Tibial artery (tissue), 4 donors: Measurements from ENCODE around the gene FFAR2.
"Not testable (repeated sequence)": the region's sequence is repeated elsewhere in the genome, so short reads cannot be mapped to it uniquely, and the experiment has no call there.

ENCODE experiments used
- DNase-seq, 2 donors: peaks; one replicate each; pipeline ENCODE4 v3.0.0-alpha.2; 2019
- H3K27ac ChIP-seq, 2 donors: fragments of 200-600 bp; sonication (generic) in 1 of 2; 1 replicate in 1 of 2; 2 replicates in 1 of 2; pipeline ENCODE4 v1.5.1; 2018 to 2019; ENCODE audit warnings: mild to moderate bottlenecking in 1 of 2
- H3K27me3 ChIP-seq, 2 donors: fragments of 200-600 bp; sonication (generic) in 1 of 2; one replicate each; pipeline versions ENCODE4 v1.5.1 to v1.6.0; 2016 to 2019
- H3K36me3 ChIP-seq, 3 donors: fragments of 200-600 bp; sonication (generic) in 2 of 3; one replicate each; pipeline ENCODE4 v1.5.1; 2016 to 2019; ENCODE audit warnings: mild to moderate bottlenecking in 2 of 3
- H3K4me1 ChIP-seq, 4 donors: fragments of 200-600 bp; sonication (generic) in 2 of 4; 1 replicate in 3 of 4; 2 replicates in 1 of 4; pipeline ENCODE4 v1.5.1; 2016 to 2019
- H3K4me3 ChIP-seq, 2 donors: fragments of 200-600 bp; sonication (generic) in 1 of 2; 1 replicate in 1 of 2; 2 replicates in 1 of 2; pipeline ENCODE4 v1.5.1; 2018 to 2019; ENCODE audit warnings: mild to moderate bottlenecking in 2 of 2
- H3K9me3 ChIP-seq, 3 donors: fragments of 200-600 bp; sonication (generic) in 1 of 3; one replicate each; pipeline ENCODE4 v1.5.1; 2016 to 2019
- intact Hi-C: fragments of 100-400 bp; cut with DNase I; formaldehyde crosslinking; loops from one replicate; pipeline ENCODE4 v1.15.0; 2023; ENCODE audit warnings: low total_unique reads
- TF ChIP-seq, protein P1 (sequence below), 2 experiments: fragments of 200-600 bp in 1 of 2; fragments of 450-650 bp in 1 of 2; IDR thresholded peaks; one replicate each; pipeline ENCODE4 v1.5.1; 2017 to 2019; ENCODE audit warnings: antibody characterized with exemption in 2 of 2, mild to moderate bottlenecking in 1 of 2, moderate library complexity in 1 of 2

Gene FFAR2

DNA sequence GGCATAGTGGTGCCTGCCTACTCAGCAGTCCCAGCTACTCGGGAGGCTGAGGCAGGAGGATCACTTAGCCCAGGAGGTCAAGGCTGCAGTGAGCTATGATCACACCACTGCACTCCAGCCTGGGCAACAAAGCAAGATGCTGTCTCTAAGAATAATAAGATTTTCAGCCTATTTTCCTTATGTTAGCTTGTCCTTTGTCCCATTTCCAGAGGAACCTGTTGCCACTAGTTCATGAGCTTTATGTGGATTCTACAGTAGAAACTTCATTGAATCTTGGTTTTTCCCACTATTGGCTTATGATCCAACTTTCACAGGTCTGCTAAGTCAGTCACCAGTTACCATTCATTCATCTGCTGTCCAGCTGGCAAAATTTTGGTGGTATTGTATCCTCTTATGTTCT, 18.2 kb downstream of the FFAR2 start:
- TF ChIP-seq, protein P1, sequence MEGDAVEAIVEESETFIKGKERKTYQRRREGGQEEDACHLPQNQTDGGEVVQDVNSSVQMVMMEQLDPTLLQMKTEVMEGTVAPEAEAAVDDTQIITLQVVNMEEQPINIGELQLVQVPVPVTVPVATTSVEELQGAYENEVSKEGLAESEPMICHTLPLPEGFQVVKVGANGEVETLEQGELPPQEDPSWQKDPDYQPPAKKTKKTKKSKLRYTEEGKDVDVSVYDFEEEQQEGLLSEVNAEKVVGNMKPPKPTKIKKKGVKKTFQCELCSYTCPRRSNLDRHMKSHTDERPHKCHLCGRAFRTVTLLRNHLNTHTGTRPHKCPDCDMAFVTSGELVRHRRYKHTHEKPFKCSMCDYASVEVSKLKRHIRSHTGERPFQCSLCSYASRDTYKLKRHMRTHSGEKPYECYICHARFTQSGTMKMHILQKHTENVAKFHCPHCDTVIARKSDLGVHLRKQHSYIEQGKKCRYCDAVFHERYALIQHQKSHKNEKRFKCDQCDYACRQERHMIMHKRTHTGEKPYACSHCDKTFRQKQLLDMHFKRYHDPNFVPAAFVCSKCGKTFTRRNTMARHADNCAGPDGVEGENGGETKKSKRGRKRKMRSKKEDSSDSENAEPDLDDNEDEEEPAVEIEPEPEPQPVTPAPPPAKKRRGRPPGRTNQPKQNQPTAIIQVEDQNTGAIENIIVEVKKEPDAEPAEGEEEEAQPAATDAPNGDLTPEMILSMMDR (IDR thresholded peaks at IDR 0.05): no peak
- no peaks in the 10 kb centered on the region for H3K4me1 ChIP-seq
- intact Hi-C loops: no loop called here

DNA sequence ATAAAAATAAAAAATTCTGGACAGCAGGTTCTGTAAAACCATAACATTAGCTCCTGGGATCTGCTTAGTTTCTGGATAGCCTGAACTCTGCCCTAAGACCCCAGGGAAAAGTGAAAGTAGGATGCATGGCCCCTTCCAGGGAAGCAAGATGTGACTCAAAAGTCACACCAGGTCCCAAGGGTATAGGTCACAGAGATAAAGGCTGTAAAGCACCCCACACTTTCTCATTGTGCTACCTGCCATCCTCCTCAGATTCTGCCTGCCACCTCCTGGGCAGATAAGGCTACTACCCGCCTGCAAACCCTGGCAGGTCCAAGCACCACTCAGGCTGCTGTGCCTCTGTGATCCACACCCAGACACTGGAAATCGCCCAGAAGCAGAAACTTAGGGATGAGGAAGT, 20.6 kb downstream of the FFAR2 start:
- Histone ChIP-seq H3K4me3 (no peak overlapping the region), H3K27ac (no peak overlapping the region), H3K9me3 (no peaks in the 10 kb centered on the region), H3K36me3 (no peaks in the 10 kb centered on the region), H3K27me3 (peaks cover 0 to 13% of the 10 kb centered on the region in 2 donors), H3K4me1 (no peaks in the 10 kb centered on the region)
- intact Hi-C loops: no loop called here
- TF ChIP-seq, protein P1 (IDR thresholded peaks at IDR 0.05): peak; percentile 11 to 22
- DNase-seq: no peak

More for the DNA sequence above, 18.2 kb downstream of the FFAR2 start:
- Histone ChIP-seq H3K36me3 (no peaks in the 10 kb centered on the region), H3K27ac (no peak overlapping the region), H3K27me3 (peaks cover 0 to 13% of the 10 kb centered on the region in 2 donors), H3K4me3 (no peak overlapping the region), H3K9me3 (no peaks in the 10 kb centered on the region)
- DNase-seq: no peak

DNA sequence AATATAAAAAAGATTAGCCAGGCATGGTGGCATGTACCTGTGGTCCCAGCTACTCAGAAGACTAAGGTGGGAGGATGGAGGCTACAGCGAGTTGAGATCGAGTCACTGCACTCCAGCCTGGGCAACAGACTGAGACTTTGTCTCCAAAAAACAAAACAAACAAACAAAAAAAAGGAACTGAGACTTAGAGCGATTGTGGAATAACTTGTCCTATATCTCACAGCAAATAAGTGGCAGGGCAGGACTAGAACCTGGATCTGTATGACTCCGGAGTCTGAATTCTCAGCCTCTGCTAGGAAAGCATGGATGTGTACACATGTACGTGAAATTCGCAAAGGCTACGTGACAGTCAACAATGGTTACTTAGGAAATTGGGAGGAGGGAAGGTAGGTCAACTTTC, 22.1 kb downstream of the FFAR2 start:
- no peaks in the 10 kb centered on the region for H3K36me3 ChIP-seq
- no peak overlapping the region for H3K4me3 ChIP-seq
- H3K4me1 ChIP-seq: no peaks in the 10 kb centered on the region
- no peaks in the 10 kb centered on the region for H3K9me3 ChIP-seq
- no peak overlapping the region for H3K27ac ChIP-seq
- TF ChIP-seq, protein P1 (IDR thresholded peaks at IDR 0.05): no peak
- intact Hi-C loops: no loop called here
- DNase-seq: no peak
- H3K27me3 ChIP-seq: peaks cover 0 to 13% of the 10 kb centered on the region in 2 donors

DNA sequence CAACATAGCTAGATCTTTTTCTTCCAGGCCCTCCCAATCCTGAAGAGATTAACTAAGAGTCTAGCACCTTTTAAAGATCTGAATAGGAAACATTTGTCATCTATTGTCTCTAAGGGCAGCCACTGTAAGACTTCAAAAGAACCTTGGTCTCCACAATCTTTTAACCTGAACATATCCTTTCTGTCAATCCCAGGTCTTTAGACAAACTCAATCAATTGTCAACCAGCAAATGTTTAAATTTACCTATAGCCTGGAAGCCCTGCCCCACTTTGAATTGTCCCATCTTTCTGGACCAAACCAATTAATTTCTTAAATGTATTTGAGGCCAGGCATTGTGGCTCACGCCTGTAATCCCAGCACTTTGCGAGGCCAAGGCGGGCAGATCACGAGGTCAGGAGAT, 23.0 kb downstream of the FFAR2 start:
- H3K36me3 ChIP-seq, intact Hi-C loops, H3K4me3 ChIP-seq, H3K4me1 ChIP-seq, H3K9me3 ChIP-seq, DNase-seq, H3K27ac ChIP-seq: not testable (repeated sequence)
- peaks cover 0 to 13% of the 10 kb centered on the region in 2 donors for H3K27me3 ChIP-seq

DNA sequence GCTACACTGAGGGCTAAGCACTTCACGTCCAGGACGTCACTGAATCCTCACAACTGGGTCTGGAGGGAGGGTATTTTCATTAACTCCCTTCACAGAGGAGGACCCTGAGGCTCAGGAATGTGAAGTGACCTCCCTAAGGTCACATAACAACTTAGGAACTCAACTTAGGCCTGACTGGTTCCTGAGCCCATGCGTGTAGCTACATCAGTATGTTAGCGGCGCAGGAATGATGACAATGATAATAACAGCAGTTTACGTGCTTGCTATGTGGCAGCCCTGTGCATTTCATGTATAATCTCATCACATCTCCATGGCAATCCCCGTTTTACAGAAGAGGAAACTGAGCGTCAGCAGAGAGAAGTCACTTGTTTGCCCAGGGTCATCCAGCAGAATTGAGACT, 23.9 kb downstream of the FFAR2 start:
- no peak for DNase-seq
- H3K27me3 ChIP-seq: peaks cover 0 to 10% of the 10 kb centered on the region in 2 donors
- no peaks in the 10 kb centered on the region for H3K4me1 ChIP-seq
- intact Hi-C loops: no loop called here
- no peaks in the 10 kb centered on the region for H3K9me3 ChIP-seq
- no peaks in the 10 kb centered on the region for H3K36me3 ChIP-seq
- H3K4me3 ChIP-seq: no peak overlapping the region
- TF ChIP-seq, protein P1 (IDR thresholded peaks at IDR 0.05): no peak
- no peak overlapping the region for H3K27ac ChIP-seq

DNA sequence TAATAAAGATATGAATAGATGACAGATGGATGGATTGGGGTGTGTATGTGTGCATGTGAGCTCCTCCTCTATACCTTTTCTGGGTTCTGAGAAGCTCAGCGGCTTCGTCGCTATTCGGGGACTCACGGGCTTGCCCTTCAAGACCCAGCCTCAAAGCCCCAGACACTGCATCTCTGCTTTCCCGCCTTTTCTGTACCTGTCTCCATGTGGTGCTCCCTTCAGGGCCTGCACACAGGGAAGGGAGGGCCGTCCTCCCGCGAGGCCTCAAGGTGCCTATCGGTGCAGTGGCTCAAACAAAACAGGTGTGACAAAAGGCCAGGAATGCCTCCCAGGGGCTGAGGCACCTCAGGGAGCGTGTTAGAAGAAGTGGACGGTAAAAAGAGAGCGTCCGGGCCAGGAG, 26.0 kb downstream of the FFAR2 start:
- H3K27ac ChIP-seq: no peak overlapping the region
- no peak overlapping the region for H3K4me3 ChIP-seq
- TF ChIP-seq, protein P1 (IDR thresholded peaks at IDR 0.05): no peak
- DNase-seq: no peak
- intact Hi-C loops: no loop called here
- peaks cover 0 to 1% of the 10 kb centered on the region in 2 donors for H3K27me3 ChIP-seq
- H3K36me3 ChIP-seq: no peaks in the 10 kb centered on the region
- no peaks in the 10 kb centered on the region for H3K4me1 ChIP-seq
- H3K9me3 ChIP-seq: no peaks in the 10 kb centered on the region

DNA sequence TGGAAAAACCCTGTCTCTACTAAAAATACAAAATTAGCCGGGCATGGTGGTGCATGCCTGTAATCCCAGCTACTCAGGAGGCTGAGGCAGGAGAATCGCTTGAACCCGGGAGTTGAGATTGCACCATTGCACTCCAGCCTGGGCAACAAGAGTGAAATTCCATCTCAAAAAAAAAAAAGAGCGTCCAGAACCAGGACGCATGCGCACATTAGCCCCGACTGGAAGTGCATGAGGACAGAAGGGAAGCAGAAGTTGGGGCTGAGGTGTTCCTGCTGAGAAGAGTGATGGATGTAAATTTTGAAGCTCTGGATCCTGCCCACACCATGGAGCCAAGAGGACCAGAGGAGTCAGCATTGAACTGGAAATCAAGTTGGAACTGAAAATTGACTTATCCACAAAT, 26.5 kb downstream of the FFAR2 start:
- H3K36me3 ChIP-seq, H3K27me3 ChIP-seq, H3K9me3 ChIP-seq, DNase-seq, H3K4me3 ChIP-seq, H3K4me1 ChIP-seq, intact Hi-C loops, H3K27ac ChIP-seq: not testable (repeated sequence)
